ENCODE measurements around the gene KDM5A.
"Not testable (repeated sequence)": the region's sequence is repeated elsewhere in the genome, so short reads cannot be mapped to it uniquely, and the experiment has no call there.

- not testable (repeated sequence) for TF ChIP-seq CTCF (IDR thresholded peaks at IDR 0.05 in 4 of 5, conservative IDR thresholded peaks at IDR 0.05 in 1 of 5); POLR2A (IDR thresholded peaks at IDR 0.05)
Measured at GRCh38 chr12:349625-350024, 39.5 kb downstream of the KDM5A start.
